Hematopoietic multipotent progenitor cell treated with erythropoietin and hydrocortisone succinate and interleukin-3 and kit ligand, for 4 days (in vitro differentiated cells): ENCODE results near the gene CCL11.

ENCODE experiments used
- DNase-seq: peaks from one replicate; pipeline ENCODE4 v3.0.0-alpha.2; 2015

CCL11 gene

DNA sequence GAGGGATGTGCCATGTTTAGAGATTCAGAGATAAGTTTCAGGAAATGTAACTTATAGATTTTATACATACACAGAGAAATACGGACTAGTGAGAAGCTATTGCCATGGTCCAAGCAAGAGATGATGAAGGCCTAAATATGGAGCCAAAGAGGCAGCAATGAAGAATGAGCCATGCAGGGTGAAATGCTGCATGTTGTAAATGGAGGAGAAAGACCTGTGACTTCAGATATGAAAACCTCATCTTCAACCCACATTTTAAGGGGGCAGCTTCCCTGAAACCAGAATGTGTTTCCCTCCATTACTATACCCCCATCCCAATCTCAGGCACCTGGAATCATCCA lies 27.6 kb upstream of the CCL11 start:
- no peak for DNase-seq

DNA sequence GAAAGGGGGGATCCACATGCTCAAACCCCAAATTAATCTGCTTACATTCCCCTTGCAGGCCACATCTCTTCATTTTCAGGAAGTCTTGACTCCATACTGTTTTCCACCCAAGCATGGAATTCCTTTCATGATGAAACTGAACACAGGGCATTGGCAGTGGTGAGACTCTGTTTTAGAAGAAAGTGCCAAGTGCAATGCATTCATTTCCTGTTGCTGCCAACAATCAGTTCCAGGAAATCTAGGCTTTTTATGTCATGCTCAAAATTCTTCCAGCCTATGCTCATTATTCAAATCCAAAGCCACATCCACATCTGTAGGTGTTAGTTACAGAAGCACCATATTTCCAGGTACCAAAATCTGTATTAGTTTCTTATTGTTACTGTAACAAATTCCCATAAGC lies 26.4 kb upstream of the CCL11 start:
- DNase-seq = no peak

DNA sequence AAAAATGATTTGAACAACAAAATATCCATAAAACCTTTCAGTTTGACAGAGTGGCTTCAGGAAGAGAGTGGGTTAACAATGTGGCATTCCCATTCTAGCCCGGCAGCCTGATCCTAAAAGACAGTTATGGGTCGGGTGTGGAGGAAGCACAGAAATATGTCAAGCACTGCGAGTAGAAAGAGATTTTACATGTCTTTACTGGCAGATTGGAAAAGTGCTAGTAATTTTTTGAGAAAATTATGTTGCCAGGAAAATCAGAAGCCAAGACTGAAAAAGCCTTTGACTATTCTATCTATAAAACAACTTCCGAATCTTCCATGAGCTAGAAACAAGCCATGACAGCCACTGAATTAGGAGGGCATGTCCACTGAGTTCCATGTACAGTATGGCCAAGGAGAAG lies 24.7 kb upstream of the CCL11 start:
- DNase-seq = no peak

DNA sequence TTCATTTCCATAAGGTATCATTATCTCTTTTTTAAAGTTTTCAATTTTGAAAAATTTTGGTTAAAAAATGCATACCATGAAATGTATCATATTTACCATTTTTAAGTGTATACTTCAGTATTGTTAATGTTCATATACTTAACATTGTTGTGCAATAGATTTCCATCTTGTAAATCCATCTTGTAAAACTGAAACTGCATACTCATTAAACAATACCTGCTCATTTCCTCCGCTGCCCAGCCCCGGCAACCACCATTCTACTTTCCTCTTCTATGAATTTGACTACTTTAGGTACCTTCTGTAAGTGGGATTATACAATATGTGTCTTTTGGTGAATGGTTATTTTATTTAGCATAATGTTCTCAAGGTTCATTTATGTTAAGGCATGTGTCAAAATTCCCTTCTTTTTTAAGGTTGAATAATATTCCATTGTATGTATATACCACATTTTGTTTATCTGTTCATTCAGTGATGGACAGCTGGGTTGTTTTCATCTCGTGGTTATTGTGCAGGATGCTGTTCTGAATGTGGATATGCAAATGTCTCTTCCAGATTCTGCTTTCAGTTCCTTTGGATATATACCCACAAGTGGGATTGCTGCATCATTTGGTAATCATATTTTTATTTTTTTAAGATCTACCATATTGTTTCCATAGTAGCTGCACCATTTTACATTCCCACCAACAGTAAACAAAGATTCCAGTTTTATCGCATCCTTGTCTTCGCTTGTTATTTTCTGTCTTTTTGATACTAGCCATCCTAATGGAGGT lies 23.8 kb upstream of the CCL11 start:
- DNase-seq = no peak

DNA sequence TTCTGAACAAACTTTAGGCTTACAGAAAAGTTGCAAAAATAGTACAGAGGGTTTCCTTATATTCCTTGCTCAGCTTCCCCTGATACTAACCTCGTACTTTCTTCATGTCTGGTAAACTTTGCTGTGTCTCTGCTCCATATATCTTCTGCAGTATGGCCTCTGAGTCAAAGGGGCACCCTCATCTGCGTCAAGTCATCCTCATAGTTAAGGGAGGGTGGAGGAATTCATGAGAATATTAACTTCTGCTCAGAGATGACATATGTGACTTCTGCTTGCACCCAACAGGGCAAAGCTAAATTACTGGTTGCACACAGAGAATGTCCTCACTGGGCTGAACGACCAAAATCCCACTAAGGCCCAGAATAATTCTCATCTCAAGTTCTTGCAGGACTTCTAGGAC lies 19.8 kb upstream of the CCL11 start:
- DNase-seq = no peak

DNA sequence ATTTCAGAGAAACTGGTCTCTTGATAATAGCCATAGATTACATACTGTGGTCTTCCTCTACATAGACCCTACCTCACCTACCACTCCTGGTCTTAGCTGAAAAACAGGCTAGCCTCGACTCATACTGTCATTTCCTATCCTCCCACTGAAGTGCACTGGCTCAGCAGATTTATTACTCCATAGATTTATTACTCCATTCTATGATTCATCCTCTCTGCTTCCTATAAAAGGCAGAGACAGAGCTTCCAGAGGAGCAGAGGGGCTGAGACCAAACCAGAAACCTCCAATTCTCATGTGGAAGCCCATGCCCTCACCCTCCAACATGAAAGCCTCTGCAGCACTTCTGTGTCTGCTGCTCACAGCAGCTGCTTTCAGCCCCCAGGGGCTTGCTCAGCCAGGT lies 15.6 kb upstream of the CCL11 start, which contains the start of gene CCL7:
Gene CCL7, plus strand, starts transcription at position 253 of the 400 bp plus-strand sequence. Its CDS starts 70 bp downstream, at position 323.
- no peak for DNase-seq

DNA sequence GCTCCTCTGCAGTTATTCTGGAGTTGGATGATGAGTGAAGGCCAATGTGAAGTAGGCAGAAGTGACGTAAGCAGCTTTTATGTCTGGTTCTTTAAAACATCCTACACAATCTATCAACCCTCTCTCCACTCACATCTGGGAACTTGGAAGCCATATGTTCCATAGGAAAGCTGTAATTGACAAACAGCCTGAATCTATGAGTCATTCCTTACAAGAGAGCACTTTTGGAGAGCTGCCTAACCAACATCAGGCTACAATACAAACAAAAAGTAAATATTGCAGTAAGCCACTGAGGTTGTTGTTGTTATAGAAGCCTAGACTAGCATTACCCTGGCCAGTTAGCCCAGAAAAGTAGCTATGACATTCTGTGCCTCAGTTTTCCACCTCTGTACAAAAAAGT lies 9.7 kb upstream of the CCL11 start:
- DNase-seq = no peak

DNA sequence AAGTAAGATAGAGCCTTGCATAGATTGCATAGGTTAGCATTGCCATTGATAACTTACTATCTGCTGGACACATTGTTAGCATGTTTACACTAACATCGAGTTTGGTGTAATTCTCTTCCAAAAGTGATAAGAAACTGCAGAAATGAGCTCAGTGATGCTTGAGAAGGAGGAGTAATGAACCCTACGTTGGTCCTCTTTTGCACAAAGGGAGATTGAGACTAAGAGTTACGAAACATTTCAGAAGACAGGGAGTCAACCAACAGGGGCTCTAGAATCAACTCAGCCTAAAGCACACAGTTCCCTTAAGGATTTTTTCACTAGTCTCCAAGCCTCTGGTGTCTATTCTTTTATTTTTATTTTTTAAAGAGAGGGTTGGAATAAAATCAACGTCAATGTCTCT lies 8.7 kb upstream of the CCL11 start:
- no peak for DNase-seq

DNA sequence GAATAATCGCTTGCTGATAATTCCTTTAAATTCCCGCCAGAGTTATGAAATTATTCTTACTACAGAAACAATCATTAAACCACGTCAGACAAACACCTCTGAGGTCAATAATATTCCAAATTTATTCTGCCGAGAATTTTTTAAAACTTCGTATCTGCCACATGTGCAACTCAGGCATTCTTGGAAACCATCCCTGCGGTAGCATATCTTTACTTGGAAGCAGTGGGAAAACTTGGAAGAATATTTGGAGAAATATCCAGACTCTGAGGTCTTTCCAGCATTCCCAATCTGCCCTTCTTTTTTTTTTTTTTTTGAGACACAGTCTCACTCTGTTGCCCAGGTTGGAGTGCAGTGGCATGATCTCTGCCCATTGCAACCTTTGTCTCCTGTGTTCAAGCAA lies 2.0 kb upstream of the CCL11 start:
- DNase-seq = no peak

DNA sequence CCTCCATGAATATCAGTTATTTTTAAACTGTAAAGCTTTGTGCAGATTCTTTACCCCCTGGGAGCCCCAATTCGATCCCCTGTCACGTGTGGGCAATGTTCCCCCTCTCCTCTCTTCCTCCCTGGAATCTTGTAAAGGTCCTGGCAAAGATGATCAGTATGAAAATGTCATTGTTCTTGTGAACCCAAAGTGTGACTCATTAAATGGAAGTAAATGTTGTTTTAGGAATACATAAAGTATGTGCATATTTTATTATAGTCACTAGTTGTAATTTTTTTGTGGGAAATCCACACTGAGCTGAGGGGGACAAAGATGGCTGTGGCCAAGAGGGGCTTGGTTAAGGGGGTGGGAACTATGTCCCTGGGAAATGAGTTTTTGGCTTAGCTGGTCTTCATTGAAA lies 2.3 kb downstream of the CCL11 start:
- no peak for DNase-seq

DNA sequence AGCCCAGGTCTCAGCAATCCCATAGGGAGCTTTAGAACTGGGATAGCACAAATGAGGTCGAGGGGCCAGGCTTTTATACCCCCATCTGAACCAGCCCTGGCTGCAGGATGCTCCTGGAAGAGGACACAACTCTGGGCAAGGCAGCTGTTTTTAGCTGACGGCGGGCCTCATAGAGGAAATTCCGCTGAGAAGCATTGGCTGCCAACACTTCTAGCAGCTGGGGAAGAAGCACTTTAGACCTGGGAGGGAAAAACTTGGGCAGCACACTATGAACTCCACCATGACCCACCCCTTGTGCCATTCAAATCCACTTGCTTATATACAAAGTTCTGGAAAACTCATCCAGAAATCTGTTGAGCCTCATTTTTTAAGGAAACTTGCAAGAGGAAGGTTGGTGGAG lies 5.0 kb downstream of the CCL11 start:
- DNase-seq = no peak

DNA sequence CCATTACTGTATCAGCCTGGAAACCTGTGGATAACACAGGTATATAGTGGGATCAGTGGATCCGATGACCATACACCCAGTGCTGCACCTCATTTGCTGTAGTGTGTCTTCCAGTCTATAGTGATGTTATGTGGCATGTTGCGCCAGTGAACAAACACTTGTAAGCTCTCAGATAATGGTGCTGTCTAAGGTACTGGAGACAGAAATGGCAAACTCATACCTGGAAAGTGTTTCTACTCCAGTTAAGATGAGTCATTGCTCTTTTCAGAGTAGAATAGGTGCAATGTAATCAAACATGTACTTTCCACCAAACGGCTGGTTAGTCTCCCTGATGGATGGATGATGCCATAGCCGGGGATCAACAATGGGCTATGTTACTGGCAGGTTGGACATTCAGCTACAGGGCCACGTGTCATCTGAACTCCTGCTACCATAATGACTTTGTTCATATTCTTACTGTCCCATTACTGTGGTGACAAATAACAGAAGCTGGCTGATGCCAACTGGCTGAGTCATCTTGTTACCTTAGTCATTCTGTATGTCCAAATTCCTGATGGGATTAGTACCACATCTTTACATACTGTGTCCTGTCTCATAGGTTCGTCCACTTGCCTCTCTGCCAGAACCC lies 6.3 kb downstream of the CCL11 start:
- DNase-seq = peak; percentile 17

DNA sequence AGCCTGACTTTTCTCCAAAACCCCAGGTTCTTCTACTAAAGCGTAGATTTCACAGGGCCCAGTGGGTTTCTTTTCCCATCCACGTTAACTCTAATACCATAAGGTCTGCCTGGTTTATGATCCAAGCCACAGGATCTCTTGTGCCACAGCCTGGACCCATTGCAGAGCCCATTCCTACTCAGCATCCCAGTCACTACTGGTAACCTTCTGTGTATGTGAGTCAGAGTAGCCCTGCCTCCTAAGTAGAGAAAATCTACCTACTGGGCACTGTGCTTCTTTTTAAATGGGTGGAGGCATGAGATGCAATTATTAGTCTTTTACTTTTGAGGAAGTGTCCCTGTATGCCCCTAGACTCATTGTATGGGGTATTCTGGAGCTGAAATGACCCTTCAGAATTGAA lies 13.5 kb downstream of the CCL11 start:
- DNase-seq = no peak

DNA sequence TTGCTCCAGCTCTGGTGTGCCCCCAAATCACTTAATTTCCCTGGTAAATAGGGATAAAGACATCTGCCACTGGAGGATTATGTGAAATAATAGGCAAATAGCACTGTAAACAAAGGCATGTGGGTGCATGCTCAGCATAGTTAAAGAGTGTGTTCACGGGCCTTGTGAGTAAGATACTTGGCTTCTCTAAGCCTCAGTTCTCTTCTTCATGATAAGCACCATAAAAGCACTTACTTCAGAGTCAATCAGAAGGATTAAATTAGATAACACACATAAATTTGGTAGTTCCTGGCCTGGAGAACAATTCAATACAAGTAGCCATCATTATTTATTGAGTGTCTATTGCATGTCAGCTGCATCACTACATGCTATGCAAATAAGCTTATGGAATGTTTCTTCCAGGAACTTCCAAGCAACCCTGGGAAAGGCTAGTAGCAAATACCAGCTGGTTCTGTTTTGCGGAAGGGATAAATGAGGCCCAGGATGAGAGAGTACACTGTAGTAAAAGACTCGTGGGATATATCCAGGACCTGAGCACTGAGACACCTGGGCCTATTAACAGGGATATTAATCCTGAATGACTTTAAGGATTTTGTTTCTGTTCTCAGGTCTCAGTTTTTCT lies 14.5 kb downstream of the CCL11 start:
- DNase-seq = no peak

DNA sequence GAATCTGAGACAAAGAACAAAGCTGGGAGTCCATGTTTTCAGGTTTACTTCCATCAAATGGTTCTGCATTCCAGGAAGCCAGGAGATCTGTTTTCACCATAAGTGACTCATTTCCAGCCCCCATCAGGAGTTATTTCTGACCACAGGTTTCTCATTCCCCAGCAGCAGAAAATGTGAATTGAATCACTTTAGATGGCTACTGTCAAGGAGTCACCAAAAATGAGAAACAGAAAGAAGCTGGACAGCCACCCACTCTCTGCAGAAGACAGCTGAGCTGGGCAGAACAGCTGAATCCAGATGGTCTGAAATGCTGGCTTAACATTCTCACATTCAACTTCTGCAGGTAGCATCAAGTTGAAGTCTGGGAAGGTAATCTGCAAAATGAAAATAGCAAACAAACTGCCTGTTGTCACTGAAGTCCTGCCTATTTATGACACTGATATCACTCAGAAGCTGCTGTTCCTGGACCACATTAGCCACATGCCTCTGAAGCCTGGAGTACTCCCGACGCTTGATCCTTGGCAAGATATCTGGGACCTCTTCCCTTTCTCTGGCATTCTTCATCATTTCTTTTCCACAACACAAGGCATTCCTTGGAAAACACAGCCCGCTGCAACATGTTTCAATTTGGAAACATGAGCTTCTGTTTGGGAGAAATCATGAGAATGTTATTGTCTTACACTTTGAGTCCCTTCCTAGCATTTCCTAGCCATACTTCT lies 15.3 kb downstream of the CCL11 start:
- no peak for DNase-seq

DNA sequence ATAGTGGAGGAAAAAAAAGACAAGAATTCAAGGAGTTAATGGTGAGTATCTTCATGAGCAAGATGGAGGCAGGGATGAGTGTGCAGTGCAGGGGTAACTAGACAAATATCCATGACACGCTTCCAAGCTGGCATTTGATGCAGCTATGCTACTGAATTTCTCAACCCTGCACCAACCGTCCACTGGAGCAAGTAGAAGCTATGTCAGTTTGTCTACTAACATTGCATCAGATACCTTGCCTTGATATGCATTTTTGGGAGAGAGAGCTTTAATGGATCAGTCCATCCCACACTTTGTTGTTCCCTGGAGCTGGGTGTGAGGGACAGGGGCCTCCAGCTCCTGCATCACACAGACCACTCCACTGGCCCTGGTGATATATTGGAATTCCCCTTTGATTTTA lies 16.4 kb downstream of the CCL11 start:
- no peak for DNase-seq

DNA sequence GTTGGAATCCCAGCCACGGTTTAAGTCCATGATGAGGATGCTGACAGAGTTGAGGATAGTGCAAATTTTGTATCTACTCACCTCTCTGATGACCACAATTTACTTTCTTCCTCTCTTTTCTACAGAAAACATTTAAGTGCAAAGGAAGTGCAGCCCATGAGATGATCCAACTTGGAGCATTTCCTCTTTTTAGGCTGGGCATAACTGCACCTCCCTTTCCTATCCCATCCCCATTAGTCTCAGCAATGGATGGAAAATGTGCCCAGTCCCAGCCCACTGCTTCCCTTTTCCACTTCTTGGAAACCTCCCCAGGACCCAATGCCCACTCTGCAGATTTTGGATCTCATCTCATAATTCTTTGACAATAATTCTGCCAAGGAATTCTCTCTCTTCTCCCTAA lies 17.1 kb downstream of the CCL11 start:
- DNase-seq = no peak

DNA sequence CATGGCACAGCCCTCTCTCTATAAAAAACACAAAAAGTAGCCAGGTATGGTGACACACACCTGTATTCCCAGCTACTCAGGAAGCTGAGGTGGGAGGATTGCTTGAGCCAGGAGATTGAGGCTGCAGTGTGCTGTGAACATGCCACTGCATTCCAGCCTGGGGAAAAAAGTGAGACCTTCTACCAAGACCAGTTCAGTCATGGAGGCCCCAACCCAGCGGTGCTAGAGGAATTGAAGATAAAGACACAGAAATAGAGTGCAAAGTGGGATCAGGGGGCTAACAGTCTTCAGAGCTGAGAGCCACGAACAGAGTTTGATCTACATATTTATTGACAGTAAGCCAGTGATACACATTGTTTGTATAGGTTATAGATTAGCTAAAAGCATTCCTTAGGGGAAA lies 18.1 kb downstream of the CCL11 start:
- no peak for DNase-seq

DNA sequence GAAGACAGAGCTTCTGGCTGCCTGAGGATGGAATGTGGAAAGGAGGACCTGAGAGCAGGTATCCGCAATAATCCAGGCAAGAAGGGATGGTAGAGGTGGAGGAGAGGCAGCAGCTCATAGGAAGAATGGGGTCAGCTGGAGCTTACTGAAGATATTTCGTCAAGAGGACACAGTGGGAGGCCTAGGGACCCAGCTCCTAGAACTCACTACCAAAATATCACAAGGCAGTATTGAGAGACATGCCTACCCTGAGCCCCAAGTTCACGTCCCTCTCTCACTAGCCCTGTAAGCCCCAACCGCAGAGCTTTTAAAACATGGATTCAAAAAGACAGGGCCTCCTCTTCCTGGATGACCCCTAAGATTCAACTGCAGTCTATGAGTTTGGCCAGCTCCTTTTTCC lies 19.5 kb downstream of the CCL11 start:
- DNase-seq = no peak

DNA sequence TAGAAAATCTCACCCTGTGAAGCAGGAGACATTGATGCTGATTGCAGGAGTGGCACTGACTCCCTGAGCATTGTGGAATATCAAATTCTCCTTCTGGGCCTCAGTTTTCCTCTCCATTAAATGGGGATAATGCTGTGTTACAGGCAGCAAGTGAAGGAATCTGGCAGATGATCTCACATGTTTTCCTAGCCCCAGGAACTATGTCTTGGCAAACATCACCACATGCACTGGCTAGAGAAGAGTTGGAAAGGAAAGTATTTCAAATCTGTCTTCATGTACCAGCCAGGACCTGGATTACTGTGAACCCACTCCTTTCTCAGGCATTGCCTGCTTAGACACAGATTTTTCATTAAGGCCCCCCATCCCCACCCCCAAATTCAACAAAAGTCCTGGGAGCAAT lies 20.1 kb downstream of the CCL11 start:
- no peak for DNase-seq

DNA sequence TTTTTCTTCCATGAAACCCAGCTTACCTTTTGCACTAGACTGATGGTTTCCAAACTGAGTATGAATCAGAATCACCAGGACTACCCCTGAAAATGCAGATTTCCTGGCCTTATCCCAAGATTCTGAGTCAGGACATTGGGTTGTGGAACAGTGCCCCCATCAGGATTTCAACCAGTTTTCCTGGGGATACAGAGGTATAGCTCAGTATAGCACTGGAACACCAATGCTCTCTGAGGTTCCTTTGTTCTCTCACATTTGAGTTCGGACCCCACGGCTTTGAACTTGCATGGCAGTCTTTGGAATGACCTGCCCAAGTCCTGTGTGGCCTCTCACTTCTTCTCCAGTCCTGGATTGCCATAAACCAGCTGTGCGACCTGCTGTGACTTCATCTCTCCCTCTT lies 20.9 kb downstream of the CCL11 start:
- peak; percentile 12 for DNase-seq

DNA sequence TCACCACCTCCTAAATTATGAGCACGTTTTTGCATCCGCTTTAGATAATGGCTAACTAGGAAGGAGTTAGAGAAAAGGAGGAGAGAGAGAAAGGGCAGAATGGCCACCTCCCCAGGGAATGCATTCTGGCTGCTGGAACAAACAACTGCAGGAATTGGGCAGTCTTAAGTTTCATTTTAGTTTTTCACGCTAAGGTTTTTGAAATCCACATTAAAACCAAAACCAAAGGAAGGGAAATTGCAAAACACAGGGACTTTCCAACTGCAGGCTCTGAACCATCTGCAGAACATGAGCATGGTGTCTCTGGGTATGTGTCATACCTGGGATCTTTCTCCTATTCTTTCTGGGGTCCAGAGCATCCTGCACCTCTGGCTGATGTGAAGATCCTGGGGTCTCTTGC lies 21.6 kb downstream of the CCL11 start:
- DNase-seq = no peak

DNA sequence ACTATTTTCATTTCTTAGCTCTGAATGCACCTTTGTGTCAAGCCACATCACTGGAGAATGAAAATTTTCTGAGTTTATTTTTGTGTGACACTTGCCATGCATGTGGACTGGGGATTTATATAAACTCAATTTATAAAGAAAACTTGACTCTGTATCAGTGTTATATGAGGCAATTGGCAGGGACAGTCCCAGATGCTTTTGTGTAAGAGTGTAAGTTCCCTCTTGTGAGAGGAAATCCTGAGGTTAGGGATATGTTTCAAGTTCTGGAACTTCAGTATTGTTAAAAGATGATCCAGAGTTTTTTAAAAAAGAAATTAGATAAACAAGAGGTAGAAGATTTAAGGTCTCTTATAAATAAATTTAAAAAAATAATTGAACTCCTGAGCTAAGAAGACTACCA lies 22.8 kb downstream of the CCL11 start:
- peak; percentile 7 for DNase-seq

DNA sequence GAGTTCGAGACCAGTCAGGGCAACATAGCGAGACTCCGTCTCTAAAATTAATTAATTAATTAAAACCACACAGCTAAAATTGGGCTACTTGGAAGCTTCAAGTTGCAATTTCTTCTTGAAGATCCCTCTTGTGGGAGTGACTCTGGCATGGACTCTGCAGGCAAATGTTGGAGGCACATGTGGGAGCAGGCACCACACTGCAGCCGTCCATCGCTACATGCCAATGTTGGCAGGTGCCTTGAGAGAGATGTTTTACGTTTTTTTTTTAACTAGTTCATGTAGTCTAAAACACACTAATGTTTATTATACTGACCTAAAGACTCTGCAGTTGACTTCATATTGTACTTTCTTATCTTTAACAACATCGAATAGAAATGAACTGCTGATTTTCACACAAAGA lies 25.7 kb downstream of the CCL11 start:
- DNase-seq = no peak
